Subcutaneous adipose tissue (tissue), 4 donors: ENCODE measurements around the gene CCNF. TPM values are rescaled to one million over a fixed set of nuclear protein-coding genes. Genes with fewer than 3 reads are reported as not detected.

ENCODE experiments used
- total RNA-seq, 4 donors: library from RNA; depleted of rRNA; stranded (reverse); fragments of >200 nt; gene quantifications; one replicate each; pipeline ENCODE4 v1.1.0, GENCODE V29; 2016
- TF ChIP-seq, protein P1 (sequence below): fragments of 450-650 bp; IDR thresholded peaks from one replicate; pipeline ENCODE4 v1.5.1; 2016; ENCODE audit warnings: low read depth, mild to moderate bottlenecking, control low read depth, antibody characterized with exemption, moderate library complexity

Gene CCNF
- total RNA-seq, 4 donors from 2014 or later: 1.8 to 5.1 (median 2.0) TPM

DNA sequence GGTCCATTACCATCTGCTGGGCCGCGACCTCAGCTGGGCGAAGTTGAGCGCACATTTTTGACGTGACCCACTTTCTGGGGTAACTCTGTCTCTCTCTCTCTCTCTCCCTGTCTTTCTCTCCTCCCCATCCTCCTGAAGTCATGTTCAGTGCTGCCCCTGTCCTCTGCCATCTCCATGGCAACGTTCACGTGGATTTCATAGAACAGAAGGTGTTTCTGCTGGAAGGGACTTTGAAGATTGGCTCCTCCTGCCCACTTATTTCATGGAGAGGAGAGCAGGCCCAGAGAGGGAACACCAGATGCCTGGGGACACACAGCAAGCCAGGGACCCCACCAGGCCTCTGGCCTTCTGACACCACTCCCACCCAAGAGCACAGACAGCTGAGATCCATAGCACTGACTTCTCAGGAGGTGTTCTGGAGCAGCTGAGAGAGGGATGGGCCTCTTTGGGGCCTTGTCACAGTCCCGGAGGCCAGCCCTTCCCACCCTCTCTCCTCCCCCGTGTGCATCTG is 4.2 kb upstream of the CCNF start:
- TF ChIP-seq, protein P1, sequence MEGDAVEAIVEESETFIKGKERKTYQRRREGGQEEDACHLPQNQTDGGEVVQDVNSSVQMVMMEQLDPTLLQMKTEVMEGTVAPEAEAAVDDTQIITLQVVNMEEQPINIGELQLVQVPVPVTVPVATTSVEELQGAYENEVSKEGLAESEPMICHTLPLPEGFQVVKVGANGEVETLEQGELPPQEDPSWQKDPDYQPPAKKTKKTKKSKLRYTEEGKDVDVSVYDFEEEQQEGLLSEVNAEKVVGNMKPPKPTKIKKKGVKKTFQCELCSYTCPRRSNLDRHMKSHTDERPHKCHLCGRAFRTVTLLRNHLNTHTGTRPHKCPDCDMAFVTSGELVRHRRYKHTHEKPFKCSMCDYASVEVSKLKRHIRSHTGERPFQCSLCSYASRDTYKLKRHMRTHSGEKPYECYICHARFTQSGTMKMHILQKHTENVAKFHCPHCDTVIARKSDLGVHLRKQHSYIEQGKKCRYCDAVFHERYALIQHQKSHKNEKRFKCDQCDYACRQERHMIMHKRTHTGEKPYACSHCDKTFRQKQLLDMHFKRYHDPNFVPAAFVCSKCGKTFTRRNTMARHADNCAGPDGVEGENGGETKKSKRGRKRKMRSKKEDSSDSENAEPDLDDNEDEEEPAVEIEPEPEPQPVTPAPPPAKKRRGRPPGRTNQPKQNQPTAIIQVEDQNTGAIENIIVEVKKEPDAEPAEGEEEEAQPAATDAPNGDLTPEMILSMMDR: no peak

DNA sequence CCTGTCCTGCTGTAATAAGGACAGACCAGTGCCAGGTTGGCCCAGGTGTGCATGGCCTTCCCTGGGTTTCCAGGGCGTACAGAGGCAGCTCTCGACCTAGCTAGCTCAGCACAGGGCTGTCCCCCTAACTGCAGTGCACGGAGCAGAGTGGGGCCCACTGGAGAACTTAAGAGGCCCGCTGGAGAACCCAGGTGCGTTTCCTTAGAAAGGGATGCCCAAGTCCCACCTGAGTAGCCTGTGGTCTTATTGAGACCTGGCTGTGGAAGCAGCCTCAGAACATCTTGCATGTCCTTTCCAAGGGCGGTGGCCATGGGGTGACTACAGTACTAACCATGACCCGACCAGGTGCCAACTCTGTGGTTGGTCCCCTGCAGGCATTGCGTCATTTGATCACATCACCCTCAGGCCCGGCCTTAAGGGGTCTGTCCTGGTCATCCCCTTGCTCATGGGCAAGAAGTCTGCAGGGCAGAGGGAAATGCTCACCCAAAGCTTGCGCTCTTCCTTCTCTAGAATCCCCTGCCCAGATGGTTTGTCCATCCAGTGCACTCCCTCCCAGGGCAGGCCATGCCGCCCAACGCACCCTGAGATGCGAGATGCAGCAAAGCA is 3.3 kb upstream of the CCNF start:
- TF ChIP-seq, protein P1: no peak

DNA sequence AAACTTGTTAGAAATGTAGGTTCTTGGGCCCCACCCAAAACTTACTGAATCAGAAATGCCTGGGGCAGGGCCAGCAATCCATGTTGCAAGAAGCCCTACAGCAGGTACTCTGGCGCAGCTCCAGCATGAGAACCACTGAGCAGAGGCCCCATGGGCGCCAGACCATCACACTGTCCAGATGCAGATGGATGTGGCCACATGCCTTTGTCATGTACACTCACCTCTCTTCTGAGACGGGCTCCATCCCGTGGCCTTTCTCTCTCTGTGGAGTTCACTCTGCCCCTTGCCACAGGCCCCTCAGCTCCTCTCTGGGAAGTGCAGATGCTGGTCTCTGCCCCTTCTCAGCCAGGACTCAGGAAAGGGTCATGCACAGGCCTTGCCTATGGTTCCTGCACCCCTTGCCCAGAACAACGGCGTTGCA is 2.3 kb upstream of the CCNF start:
- TF ChIP-seq, protein P1: no peak

DNA sequence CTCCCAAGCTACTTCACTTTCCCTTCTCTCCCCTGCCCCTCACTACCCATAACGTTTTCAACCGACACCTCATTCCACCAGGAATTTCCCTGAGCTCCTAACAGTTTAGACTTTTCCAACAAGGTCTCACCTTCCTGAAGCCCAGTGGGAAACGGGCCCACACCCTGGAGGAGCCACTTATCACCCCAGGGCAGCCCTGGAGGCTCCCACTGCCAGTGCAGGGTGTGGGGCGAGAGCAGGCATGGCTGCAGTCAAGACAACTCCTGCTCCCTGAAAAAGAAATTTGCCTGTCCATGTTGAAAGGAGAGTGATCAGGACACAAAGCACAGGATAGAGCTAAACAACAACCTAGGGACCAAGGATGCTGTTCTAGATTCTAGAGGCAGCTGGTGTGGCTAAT is 1.7 kb upstream of the CCNF start:
- TF ChIP-seq, protein P1: no peak

DNA sequence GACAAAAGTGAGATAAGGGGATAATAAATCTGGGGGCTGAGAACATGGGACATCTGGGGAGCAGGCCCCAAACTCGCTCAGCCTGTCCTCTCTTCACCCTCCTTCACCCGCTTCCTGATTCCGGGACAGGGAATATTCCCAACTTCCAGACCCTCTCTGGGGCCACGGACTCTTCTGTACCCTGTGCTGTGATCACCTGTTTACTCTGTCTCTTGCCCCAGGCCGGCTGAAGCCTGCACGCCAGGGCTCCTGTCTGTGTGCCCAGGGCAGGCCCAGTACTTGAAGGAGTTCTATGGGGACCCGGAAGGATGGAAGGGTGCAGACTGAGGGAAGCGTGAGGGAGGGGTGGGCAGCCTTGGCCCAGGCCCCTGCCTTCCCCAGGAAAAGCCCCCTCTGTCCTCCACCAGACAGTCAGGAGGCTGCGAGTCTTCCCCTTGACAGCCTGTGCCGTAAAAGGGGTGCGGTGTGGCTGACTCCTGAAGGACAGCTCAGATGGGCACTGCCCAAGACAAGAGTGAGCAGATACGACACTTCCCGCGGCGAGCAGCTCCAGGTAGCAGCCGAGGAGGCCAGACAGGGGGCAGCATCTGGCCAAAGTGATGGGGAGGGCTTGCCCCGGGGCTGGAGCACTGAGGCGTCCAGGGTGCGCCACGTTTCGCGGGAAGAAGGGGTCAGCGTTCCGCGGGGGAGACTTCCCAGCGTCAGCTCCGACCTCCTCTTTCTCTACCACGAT is 1.0 kb upstream of the CCNF start:
- TF ChIP-seq, protein P1: no peak

DNA sequence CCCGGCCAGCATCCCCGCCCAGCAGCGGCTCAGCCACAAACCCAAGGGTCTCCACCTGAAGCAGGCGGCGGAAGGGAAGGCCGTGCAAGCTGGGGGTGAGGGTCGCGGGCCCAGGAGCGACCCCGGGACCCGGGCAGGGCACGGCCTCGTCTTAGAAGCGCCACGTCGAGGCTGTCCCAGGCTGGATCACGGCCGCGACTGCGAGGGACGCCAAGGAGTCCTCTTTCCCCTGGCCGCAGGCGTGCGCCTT is 538 bp upstream of the CCNF start:
- TF ChIP-seq, protein P1: no peak

DNA sequence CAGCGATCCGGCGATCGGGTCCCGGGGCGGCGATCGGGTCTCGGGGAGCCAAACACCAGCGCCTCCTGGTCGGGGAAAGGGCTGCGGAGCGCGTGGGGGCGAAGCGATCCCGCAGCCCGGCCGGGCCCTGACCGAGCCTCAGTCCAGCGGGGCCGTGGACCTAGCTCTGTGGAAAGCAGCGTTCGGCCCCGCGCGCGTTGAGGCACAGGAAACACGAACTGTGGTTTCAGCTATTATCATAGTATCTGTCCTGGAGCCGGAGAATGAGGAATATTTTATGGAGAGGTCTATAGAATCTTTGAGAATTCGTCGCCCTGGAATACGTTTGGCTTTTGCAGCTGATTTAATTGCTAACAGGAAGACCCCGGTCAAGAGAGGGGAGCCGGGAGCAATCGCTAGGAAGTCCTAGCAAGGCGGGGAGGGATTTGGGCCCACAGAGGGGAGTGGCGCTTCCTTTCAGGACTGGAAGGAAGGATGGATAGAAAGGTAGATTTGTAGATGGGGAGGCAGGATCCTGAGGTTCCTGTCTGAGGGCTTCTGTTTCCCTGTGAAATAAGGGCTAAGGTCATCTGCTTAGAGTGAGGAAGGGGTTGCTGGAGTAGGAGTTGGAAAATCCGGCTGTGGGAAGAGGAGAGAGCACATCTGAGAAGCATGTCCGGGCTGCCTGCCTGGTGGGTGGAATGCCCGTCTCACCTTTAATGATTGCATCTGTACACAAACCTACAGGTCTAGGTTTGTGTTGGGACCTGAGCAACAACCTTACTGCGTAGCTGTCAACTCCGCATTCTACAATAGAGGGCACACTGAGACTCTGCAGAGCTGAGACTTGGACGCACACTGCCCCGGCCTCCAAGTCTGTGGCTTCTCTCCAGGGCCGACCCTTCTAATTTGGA is 770 bp downstream of the CCNF start:
- TF ChIP-seq, protein P1: no peak
